Endothelial cell of umbilical vein (primary cell): ENCODE results near the gene JAGN1. TPM values are rescaled to one million over a fixed set of nuclear protein-coding genes. Genes with fewer than 3 reads are reported as not detected.

Experiments
- BruUV-seq: library from RNA; stranded (reverse); fragments of 400-500 nt; replicated peaks from 2 replicates; lab custom pipeline; 2021; lab: Mats Ljungman, UMichigan
- CTCF ChIA-PET: fragments of 300-600, 350-600 bp; sonication (Branson Sonifier 250); formaldehyde crosslinking; loops from one replicate; lab custom pipeline; 2021; ENCODE audit warnings: antibody characterized with exemption, inconsistent platforms; lab: Charles Lee
- POLR2A ChIA-PET: fragments of 300-600, 350-600 bp; sonication (Branson Sonifier 250); formaldehyde crosslinking; loops from one replicate; lab custom pipeline; 2021; ENCODE audit warnings: antibody characterized with exemption, inconsistent platforms; lab: Charles Lee
- DNase-seq: peaks from one replicate; pipeline ENCODE4 v3.0.0-alpha.2; 2011; ENCODE audit warnings: low read depth, low spot score
- FAIRE-seq: peaks from 2 replicates; lab custom pipeline; 2011; peaks lifted over from hg19 to GRCh38; lab: Jason Lieb, UNC
- H2AFZ ChIP-seq: 2 replicates; pipeline ENCODE4 v1.6.0; 2012; ENCODE audit warnings: low read depth, low read length, control low read depth, inconsistent platforms
- H3K27ac ChIP-seq: 2 replicates; pipeline ENCODE4 v1.5.1; 2011; ENCODE audit warnings: low read depth, mild to moderate bottlenecking, control low read depth, low read length, moderate library complexity; ENCODE audit not compliant: insufficient read depth
- H3K27me3 ChIP-seq, 2 experiments: 2 replicates each; pipeline versions ENCODE4 v1.6.0 to v1.6.1; 2011; ENCODE audit warnings: low read length in 2 of 2, mixed read lengths in 1 of 2; ENCODE audit not compliant: control insufficient read depth in 2 of 2, insufficient read depth in 2 of 2
- H3K36me3 ChIP-seq, 2 experiments: 2 replicates in 1 of 2; 3 replicates in 1 of 2; pipeline ENCODE4 v1.5.1; 2011; ENCODE audit warnings: low read length in 2 of 2, mild to moderate bottlenecking in 1 of 2, moderate library complexity in 1 of 2; ENCODE audit not compliant: control insufficient read depth in 2 of 2, insufficient read depth in 2 of 2; ENCODE audit errors: extremely low read depth in 1 of 2
- H3K4me1 ChIP-seq: 3 replicates; pipeline ENCODE4 v1.5.1; 2011; ENCODE audit warnings: mild to moderate bottlenecking, low read length; ENCODE audit not compliant: control insufficient read depth, insufficient read depth; ENCODE audit errors: extremely low read depth
- H3K4me2 ChIP-seq: 2 replicates; pipeline ENCODE4 v1.6.1; 2011; ENCODE audit warnings: low read length, control low read depth, mixed read lengths; ENCODE audit not compliant: insufficient read depth
- H3K4me3 ChIP-seq, 3 experiments: fragments of 200-600 bp in 1 of 3; sonication (generic), shearing (Covaris generic) in 1 of 3; replicated peaks in 1 of 3; 2 replicates each; pipeline ENCODE4 v1.5.1; 2011 to 2016; ENCODE audit warnings: control low read depth in 3 of 3, low read length in 3 of 3, mild to moderate bottlenecking in 2 of 3, inconsistent platforms in 1 of 3, low read depth in 1 of 3, moderate library complexity in 1 of 3; ENCODE audit not compliant: insufficient read depth in 1 of 3
- H3K79me2 ChIP-seq: 2 replicates; pipeline ENCODE4 v1.6.0; 2012; ENCODE audit warnings: low read length, inconsistent platforms; ENCODE audit not compliant: control insufficient read depth, insufficient read depth
- H3K9ac ChIP-seq: replicated peaks from 2 replicates; pipeline ENCODE3; 2011; ENCODE audit warnings: low read length, control low read depth; ENCODE audit not compliant: insufficient read depth; ENCODE audit errors: extremely low read depth
- H3K9me1 ChIP-seq: replicated peaks from 3 replicates; pipeline ENCODE4 v1.6.0; 2011; ENCODE audit warnings: mild to moderate bottlenecking, low read length; ENCODE audit not compliant: control insufficient read depth, insufficient read depth; ENCODE audit errors: extremely low read depth
- H3K9me3 ChIP-seq: replicated peaks from 2 replicates; pipeline ENCODE4 v1.5.1; 2012; ENCODE audit warnings: low read length, inconsistent platforms; ENCODE audit not compliant: control insufficient read depth, insufficient read depth
- H4K20me1 ChIP-seq: replicated peaks from 2 replicates; pipeline ENCODE3; 2011; ENCODE audit warnings: mild to moderate bottlenecking, low read length; ENCODE audit not compliant: control insufficient read depth, insufficient read depth; ENCODE audit errors: extremely low read depth
- EZH2 ChIP-seq: IDR thresholded peaks from 2 replicates; pipeline ENCODE4 v1.6.1; 2012; ENCODE audit warnings: borderline replicate concordance, low read depth, mild to moderate bottlenecking, moderate library complexity, low read length, inconsistent platforms; ENCODE audit not compliant: severe bottlenecking
- FOS ChIP-seq: IDR thresholded peaks from 2 replicates; pipeline ENCODE4 v1.6.1; 2011; ENCODE audit warnings: mild to moderate bottlenecking, low read length, moderate library complexity, borderline replicate concordance; ENCODE audit not compliant: insufficient read depth
- GATA2 ChIP-seq: IDR thresholded peaks from 2 replicates; pipeline ENCODE4 v1.7.0; 2011; ENCODE audit warnings: low read depth, mild to moderate bottlenecking, moderate library complexity, mixed read lengths, low read length; ENCODE audit not compliant: insufficient read length, insufficient read depth
- JUN ChIP-seq: IDR thresholded peaks from 2 replicates; pipeline ENCODE4 v1.6.1; 2011; ENCODE audit warnings: borderline replicate concordance, low read depth; ENCODE audit not compliant: insufficient read length, insufficient read depth
- MYC ChIP-seq: IDR thresholded peaks from one replicate; pipeline ENCODE4 v1.6.1; 2011; ENCODE audit warnings: mild to moderate bottlenecking, low read depth, low read length
- POLR2A ChIP-seq: IDR thresholded peaks from 2 replicates; pipeline ENCODE4 v1.6.1; 2012; ENCODE audit warnings: low read depth, mild to moderate bottlenecking, control low read depth, low read length
- POLR2AphosphoS5 ChIP-seq: IDR thresholded peaks from 2 replicates; pipeline ENCODE4 v1.6.1; 2012; ENCODE audit warnings: low read depth, mild to moderate bottlenecking, control low read depth, low read length, moderate library complexity; ENCODE audit not compliant: insufficient read depth
- dilution Hi-C: fragments of 300-500 bp; cut with MboI; formaldehyde crosslinking; loops from one replicate; pipeline ENCODE4 v1.15.0; 2019; ENCODE audit warnings: low sequenced_read_pairs; ENCODE audit not compliant: extremely low pct_ligation_motif_present
- intact Hi-C: fragments of 100-400 bp; cut with micrococcal nuclease; formaldehyde crosslinking; loops from one replicate; pipeline ENCODE4 v1.10.0; 2022
- polyA plus RNA-seq, 4 experiments: library from polyadenylated mRNA; depleted of rRNA in 3 of 4; stranded (reverse) in 3 of 4; unstranded in 1 of 4; fragments of >200 nt; gene quantifications; 2 replicates each; pipeline versions ENCODE4 v1.2.1 to v1.2.3, GENCODE V29; 2011 to 2012; ENCODE audit warnings: missing spikeins in 1 of 4
- total RNA-seq: library from RNA; stranded (reverse); gene quantifications from 2 replicates; pipeline ENCODE4 v1.2.3, GENCODE V29; 2021
- TF ChIP-seq, protein P1 (sequence below): IDR thresholded peaks from 2 replicates; pipeline ENCODE4 v1.6.1; 2011; ENCODE audit not compliant: insufficient read depth, insufficient read length
- TF ChIP-seq, protein P2 (sequence below), 2 donors: IDR thresholded peaks; 1 replicate in 1 of 2; 2 replicates in 1 of 2; pipeline ENCODE4 v1.5.1; 2011; ENCODE audit warnings: low read length in 2 of 2, mild to moderate bottlenecking in 2 of 2, moderate library complexity in 2 of 2, control low read depth in 1 of 2, inconsistent platforms in 1 of 2, low read depth in 1 of 2; ENCODE audit not compliant: insufficient read depth in 1 of 2; ENCODE audit errors: extremely low read depth in 1 of 2

The JAGN1 gene
- total and polyA plus RNA-seq, 2 donors (not counting 3 experiments of a cell fraction or from before 2014, with no cell fraction given), result 29.6 to 46.5 TPM

DNA sequence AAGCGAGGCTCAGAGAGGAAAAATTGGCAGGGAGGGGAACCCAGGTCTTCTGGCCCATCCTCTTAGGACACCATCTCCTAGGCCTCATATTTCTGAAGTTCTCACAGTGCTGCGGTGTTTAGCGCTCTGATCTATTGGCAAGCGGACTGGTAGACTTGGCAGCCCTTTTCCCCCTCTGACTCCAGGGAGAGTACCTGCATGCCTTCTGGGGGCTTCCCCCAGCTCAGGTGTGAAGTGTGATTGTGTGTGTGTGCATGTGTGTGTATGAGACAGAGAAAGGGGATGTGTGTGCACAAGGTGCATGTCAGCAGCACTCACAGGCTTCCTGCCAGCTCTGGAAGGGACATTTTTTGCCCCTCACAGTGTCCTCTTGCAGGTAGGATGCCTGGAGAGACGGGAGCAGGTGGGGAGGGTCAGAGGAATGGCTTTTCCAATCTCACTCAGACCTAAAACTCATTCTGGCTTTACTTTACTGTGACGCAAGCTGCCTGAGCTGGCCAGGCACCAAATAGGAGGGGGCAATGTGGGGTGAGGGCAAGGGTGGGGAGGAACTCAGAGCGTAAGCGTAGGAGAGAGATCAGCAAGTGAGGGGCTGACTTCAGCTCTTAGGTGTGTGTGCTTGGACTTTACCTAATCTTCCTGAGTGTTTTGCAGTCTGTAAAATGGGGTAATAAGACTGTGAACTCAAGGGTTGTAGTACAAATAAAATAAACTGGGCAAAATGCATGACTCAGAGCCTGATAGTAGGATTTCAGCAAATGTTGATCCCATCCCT, 8.2 kb downstream of the JAGN1 start:
- POLR2A ChIA-PET, result no interaction called here
- intact Hi-C loops, result no loop called here

More for the DNA sequence above, 8.2 kb downstream of the JAGN1 start:
- no peaks in the 10 kb centered on the region for H3K9me3 ChIP-seq
- peaks cover 42% of the 10 kb centered on the region for H3K4me1 ChIP-seq
- H3K79me2 ChIP-seq, result no peaks in the 10 kb centered on the region
- H3K9me1 ChIP-seq, result no peaks in the 10 kb centered on the region
- no peak overlapping the region for H3K4me3 ChIP-seq
- TF ChIP-seq FOS, result no peak
- no peak for TF ChIP-seq JUN
- TF ChIP-seq, protein P1, sequence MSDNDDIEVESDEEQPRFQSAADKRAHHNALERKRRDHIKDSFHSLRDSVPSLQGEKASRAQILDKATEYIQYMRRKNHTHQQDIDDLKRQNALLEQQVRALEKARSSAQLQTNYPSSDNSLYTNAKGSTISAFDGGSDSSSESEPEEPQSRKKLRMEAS, result no peak
- TF ChIP-seq, protein P2, sequence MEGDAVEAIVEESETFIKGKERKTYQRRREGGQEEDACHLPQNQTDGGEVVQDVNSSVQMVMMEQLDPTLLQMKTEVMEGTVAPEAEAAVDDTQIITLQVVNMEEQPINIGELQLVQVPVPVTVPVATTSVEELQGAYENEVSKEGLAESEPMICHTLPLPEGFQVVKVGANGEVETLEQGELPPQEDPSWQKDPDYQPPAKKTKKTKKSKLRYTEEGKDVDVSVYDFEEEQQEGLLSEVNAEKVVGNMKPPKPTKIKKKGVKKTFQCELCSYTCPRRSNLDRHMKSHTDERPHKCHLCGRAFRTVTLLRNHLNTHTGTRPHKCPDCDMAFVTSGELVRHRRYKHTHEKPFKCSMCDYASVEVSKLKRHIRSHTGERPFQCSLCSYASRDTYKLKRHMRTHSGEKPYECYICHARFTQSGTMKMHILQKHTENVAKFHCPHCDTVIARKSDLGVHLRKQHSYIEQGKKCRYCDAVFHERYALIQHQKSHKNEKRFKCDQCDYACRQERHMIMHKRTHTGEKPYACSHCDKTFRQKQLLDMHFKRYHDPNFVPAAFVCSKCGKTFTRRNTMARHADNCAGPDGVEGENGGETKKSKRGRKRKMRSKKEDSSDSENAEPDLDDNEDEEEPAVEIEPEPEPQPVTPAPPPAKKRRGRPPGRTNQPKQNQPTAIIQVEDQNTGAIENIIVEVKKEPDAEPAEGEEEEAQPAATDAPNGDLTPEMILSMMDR (IDR thresholded peaks at IDR 0.05; ENCODE audit: extremely low read depth in 1 of 2, insufficient read depth in 1 of 2, low read depth in 1 of 2, low read length in 2 of 2), result no peak
- TF ChIP-seq POLR2AphosphoS5, result no peak
- no peak for TF ChIP-seq EZH2
- no peak for TF ChIP-seq MYC
- no peak for TF ChIP-seq GATA2
- no peak for TF ChIP-seq POLR2A
- dilution Hi-C loops, result no loop called here
- H2AFZ ChIP-seq, result no peak overlapping the region
- FAIRE-seq, result no peak
- H4K20me1 ChIP-seq, result no peaks in the 10 kb centered on the region
- BruUV-seq, result no TSS peak
- H3K27me3 ChIP-seq, result no peaks in the 10 kb centered on the region
- CTCF ChIA-PET, result interaction anchor here (1.0 to 1.4 kb wide), 3 partner anchors 17 to 48 kb away, joined by 3 to 10 read pairs (median 4); no protein-coding TSS in a partner anchor
- DNase-seq, result no peak
- H3K36me3 ChIP-seq, result peaks cover 0 to under 1% of the 10 kb centered on the region in 2 experiments
- H3K27ac ChIP-seq, result no peak overlapping the region
- no peak overlapping the region for H3K9ac ChIP-seq
- H3K4me2 ChIP-seq, result no peak overlapping the region
